ENCODE results near the gene C4A. TPM values are rescaled to one million over a fixed set of nuclear protein-coding genes. Genes with fewer than 3 reads are reported as not detected.
"Not testable (repeated sequence)": the region's sequence is repeated elsewhere in the genome, so short reads cannot be mapped to it uniquely, and the experiment has no call there.

The C4A gene
- total and polyA plus RNA-seq, 2 experiments from 2014 or later = 1.9 to 2.2 TPM

GRCh38 chr6:31978831-31979230 is 3.0 kb upstream of the C4A start:
- Histone ChIP-seq H3K27ac (no peak overlapping the region), H3K4me3 (no peak overlapping the region), H3K9me3 (ENCODE audit: low read depth) (no peaks in the 10 kb centered on the region), H3K36me3 (peaks cover 4% of the 10 kb centered on the region), H3K4me1 (ENCODE audit: low read depth) (no peaks in the 10 kb centered on the region), H3K27me3 (no peaks in the 10 kb centered on the region)
- DNase-seq (ENCODE audit: low read depth in 1 of 2, low spot score in 1 of 2) = no peak
- no peak for TF ChIP-seq CTCF (IDR thresholded peaks at IDR 0.05; ENCODE audit: low read depth, low read length)

- no peaks in the 10 kb centered on the region for H3K9me3 ChIP-seq (ENCODE audit: low read depth)
- DNase-seq (ENCODE audit: low read depth in 1 of 2, low spot score in 1 of 2) = no peak
- no peak overlapping the region for H3K4me3 ChIP-seq
- peaks cover 4% of the 10 kb centered on the region for H3K36me3 ChIP-seq
- no peak overlapping the region for H3K27ac ChIP-seq
- no peak for TF ChIP-seq CTCF (IDR thresholded peaks at IDR 0.05; ENCODE audit: low read depth, low read length)
- no peaks in the 10 kb centered on the region for H3K4me1 ChIP-seq (ENCODE audit: low read depth)
- no peaks in the 10 kb centered on the region for H3K27me3 ChIP-seq
These were observed 2.5 kb upstream of the C4A start for GRCh38 chr6:31979238-31979898.

- H3K36me3 ChIP-seq; H3K9me3 ChIP-seq (ENCODE audit: low read depth); H3K27ac ChIP-seq; H3K4me3 ChIP-seq; H3K27me3 ChIP-seq; H3K4me1 ChIP-seq (ENCODE audit: low read depth); DNase-seq (ENCODE audit: low read depth in 1 of 2, low spot score in 1 of 2): not testable (repeated sequence)
These were observed 1.5 kb upstream of the C4A start for GRCh38 chr6:31980195-31980876.

GRCh38 chr6:31980998-31981397 is 859 bp upstream of the C4A start:
- not testable (repeated sequence) for H3K9me3 ChIP-seq (ENCODE audit: low read depth); H3K4me1 ChIP-seq (ENCODE audit: low read depth); DNase-seq (ENCODE audit: low read depth in 1 of 2, low spot score in 1 of 2); H3K4me3 ChIP-seq; H3K27me3 ChIP-seq; H3K36me3 ChIP-seq; H3K27ac ChIP-seq

GRCh38 chr6:31989363-31989762 is 7.5 kb downstream of the C4A start:
- not testable (repeated sequence) for H3K27ac ChIP-seq; H3K9me3 ChIP-seq (ENCODE audit: low read depth); DNase-seq (ENCODE audit: low read depth in 1 of 2, low spot score in 1 of 2); H3K27me3 ChIP-seq; H3K36me3 ChIP-seq; H3K4me3 ChIP-seq; H3K4me1 ChIP-seq (ENCODE audit: low read depth)

- not testable (repeated sequence) for H3K4me3 ChIP-seq; H3K36me3 ChIP-seq; H3K27me3 ChIP-seq; H3K9me3 ChIP-seq (ENCODE audit: low read depth); DNase-seq (ENCODE audit: low read depth in 1 of 2, low spot score in 1 of 2); H3K4me1 ChIP-seq (ENCODE audit: low read depth); H3K27ac ChIP-seq
These were observed 12.6 kb downstream of the C4A start for GRCh38 chr6:31994421-31994820.

- not testable (repeated sequence) for H3K9me3 ChIP-seq (ENCODE audit: low read depth); H3K36me3 ChIP-seq; H3K27ac ChIP-seq; DNase-seq (ENCODE audit: low read depth in 1 of 2, low spot score in 1 of 2); H3K27me3 ChIP-seq; H3K4me1 ChIP-seq (ENCODE audit: low read depth); H3K4me3 ChIP-seq
These were observed 14.5 kb downstream of the C4A start for GRCh38 chr6:31996385-31996784.

GRCh38 chr6:32002546-32003268 is 20.9 kb downstream of the C4A start:
- not testable (repeated sequence) for DNase-seq (ENCODE audit: low read depth in 1 of 2, low spot score in 1 of 2); H3K4me1 ChIP-seq (ENCODE audit: low read depth); H3K27ac ChIP-seq; H3K9me3 ChIP-seq (ENCODE audit: low read depth); H3K27me3 ChIP-seq; H3K36me3 ChIP-seq; H3K4me3 ChIP-seq

GRCh38 chr6:32003301-32003700 is 21.4 kb downstream of the C4A start:
- not testable (repeated sequence) for H3K27me3 ChIP-seq; H3K9me3 ChIP-seq (ENCODE audit: low read depth); H3K4me3 ChIP-seq; H3K27ac ChIP-seq; H3K4me1 ChIP-seq (ENCODE audit: low read depth); DNase-seq (ENCODE audit: low read depth in 1 of 2, low spot score in 1 of 2); H3K36me3 ChIP-seq

- not testable (repeated sequence) for H3K27ac ChIP-seq; H3K27me3 ChIP-seq; H3K4me3 ChIP-seq; H3K4me1 ChIP-seq (ENCODE audit: low read depth); DNase-seq (ENCODE audit: low read depth in 1 of 2, low spot score in 1 of 2); H3K36me3 ChIP-seq; H3K9me3 ChIP-seq (ENCODE audit: low read depth)
These were observed 22.5 kb downstream of the C4A start for GRCh38 chr6:32004393-32004792.

- H3K4me3 ChIP-seq; H3K4me1 ChIP-seq (ENCODE audit: low read depth); H3K27ac ChIP-seq; H3K27me3 ChIP-seq; DNase-seq (ENCODE audit: low read depth in 1 of 2, low spot score in 1 of 2); H3K36me3 ChIP-seq; H3K9me3 ChIP-seq (ENCODE audit: low read depth): not testable (repeated sequence)
These were observed 23.1 kb downstream of the C4A start for GRCh38 chr6:32004864-32005537.
